Measurements from ENCODE around the gene SEMA3F.

DNA sequence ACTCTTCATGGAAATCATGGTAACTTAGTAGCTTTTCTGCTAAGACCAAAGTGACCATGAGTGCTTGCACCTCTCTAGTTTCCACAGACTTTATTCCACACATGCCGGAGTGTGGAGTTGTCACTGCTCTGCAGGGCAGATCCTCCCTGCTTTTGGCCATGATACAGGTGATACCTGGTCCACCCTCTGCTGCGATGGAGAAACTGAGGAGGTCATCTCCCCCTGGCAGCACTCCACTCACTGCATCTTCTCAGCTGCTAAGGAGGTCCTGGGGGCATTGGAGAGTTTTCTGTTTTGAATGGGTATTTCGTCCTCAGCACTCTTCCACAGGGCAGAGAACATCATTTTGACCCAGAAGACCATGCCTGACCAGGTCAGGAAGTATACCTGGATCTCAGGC, 35.3 kb upstream of the SEMA3F start:
- TF ChIP-seq, protein P1, sequence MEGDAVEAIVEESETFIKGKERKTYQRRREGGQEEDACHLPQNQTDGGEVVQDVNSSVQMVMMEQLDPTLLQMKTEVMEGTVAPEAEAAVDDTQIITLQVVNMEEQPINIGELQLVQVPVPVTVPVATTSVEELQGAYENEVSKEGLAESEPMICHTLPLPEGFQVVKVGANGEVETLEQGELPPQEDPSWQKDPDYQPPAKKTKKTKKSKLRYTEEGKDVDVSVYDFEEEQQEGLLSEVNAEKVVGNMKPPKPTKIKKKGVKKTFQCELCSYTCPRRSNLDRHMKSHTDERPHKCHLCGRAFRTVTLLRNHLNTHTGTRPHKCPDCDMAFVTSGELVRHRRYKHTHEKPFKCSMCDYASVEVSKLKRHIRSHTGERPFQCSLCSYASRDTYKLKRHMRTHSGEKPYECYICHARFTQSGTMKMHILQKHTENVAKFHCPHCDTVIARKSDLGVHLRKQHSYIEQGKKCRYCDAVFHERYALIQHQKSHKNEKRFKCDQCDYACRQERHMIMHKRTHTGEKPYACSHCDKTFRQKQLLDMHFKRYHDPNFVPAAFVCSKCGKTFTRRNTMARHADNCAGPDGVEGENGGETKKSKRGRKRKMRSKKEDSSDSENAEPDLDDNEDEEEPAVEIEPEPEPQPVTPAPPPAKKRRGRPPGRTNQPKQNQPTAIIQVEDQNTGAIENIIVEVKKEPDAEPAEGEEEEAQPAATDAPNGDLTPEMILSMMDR (conservative IDR thresholded peaks at IDR 0.05 in 1 of 2, IDR thresholded peaks at IDR 0.05 in 1 of 2; ENCODE audit: extremely low read depth in 1 of 2, insufficient read depth in 1 of 2, low read depth in 1 of 2, low read length in 2 of 2), result no peak
- TF ChIP-seq EZH2 (IDR thresholded peaks at IDR 0.05; ENCODE audit: borderline replicate concordance, low read length), result no peak

Data from mammary epithelial cell (primary cell).